Type B pancreatic cell (in vitro differentiated cells): ENCODE results near the gene PHC3. TPM values are rescaled to one million over a fixed set of nuclear protein-coding genes. Genes with fewer than 3 reads are reported as not detected.

ENCODE experiments used
- DNase-seq: peaks from one replicate; pipeline ENCODE4 v3.0.0; 2021; ENCODE audit warnings: mixed read lengths; ENCODE audit not compliant: unreplicated experiment; ENCODE audit errors: extremely low spot score
- H3K27ac Mint-ChIP-seq: 2 replicates; pipeline ENCODE4 v1.8.0; 2021; ENCODE audit warnings: mild to moderate bottlenecking, mixed read lengths
- H3K27me3 Mint-ChIP-seq: 2 replicates; pipeline ENCODE4 v1.8.0; 2021; ENCODE audit warnings: mixed read lengths
- H3K36me3 Mint-ChIP-seq: 2 replicates; pipeline ENCODE4 v1.8.0; 2021; ENCODE audit warnings: mixed read lengths
- H3K4me1 Mint-ChIP-seq: one replicate; pipeline ENCODE4 v1.8.0; 2021; ENCODE audit warnings: mixed read lengths; ENCODE audit not compliant: unreplicated experiment
- H3K4me3 Mint-ChIP-seq: 2 replicates; pipeline ENCODE4 v1.8.0; 2021; ENCODE audit warnings: mild to moderate bottlenecking, mixed read lengths
- H3K9me3 Mint-ChIP-seq: 2 replicates; pipeline ENCODE4 v1.8.0; 2021; ENCODE audit warnings: mixed read lengths
- total RNA-seq: library from RNA; stranded (reverse); gene quantifications from 2 replicates; pipeline ENCODE4 v1.2.1, GENCODE V29; 2021; ENCODE audit warnings: low replicate concordance
- TF ChIP-seq, protein P1 (sequence below): fragments of 200-600 bp; sonication (generic); conservative IDR thresholded peaks from 2 replicates; pipeline ENCODE4 v1.5.0; 2021; ENCODE audit warnings: antibody characterized with exemption, mild to moderate bottlenecking

Gene PHC3
- total RNA-seq, 1 donor from 2014 or later: 49.3 TPM

- Mint-ChIP-seq H3K27me3 (no peaks in the 10 kb centered on the region), H3K9me3 (no peaks in the 10 kb centered on the region), H3K4me1 (no peaks in the 10 kb centered on the region), H3K27ac (no peak overlapping the region), H3K36me3 (peaks cover 16% of the 10 kb centered on the region), H3K4me3 (no peak overlapping the region)
- no peak for DNase-seq
- TF ChIP-seq, protein P1, sequence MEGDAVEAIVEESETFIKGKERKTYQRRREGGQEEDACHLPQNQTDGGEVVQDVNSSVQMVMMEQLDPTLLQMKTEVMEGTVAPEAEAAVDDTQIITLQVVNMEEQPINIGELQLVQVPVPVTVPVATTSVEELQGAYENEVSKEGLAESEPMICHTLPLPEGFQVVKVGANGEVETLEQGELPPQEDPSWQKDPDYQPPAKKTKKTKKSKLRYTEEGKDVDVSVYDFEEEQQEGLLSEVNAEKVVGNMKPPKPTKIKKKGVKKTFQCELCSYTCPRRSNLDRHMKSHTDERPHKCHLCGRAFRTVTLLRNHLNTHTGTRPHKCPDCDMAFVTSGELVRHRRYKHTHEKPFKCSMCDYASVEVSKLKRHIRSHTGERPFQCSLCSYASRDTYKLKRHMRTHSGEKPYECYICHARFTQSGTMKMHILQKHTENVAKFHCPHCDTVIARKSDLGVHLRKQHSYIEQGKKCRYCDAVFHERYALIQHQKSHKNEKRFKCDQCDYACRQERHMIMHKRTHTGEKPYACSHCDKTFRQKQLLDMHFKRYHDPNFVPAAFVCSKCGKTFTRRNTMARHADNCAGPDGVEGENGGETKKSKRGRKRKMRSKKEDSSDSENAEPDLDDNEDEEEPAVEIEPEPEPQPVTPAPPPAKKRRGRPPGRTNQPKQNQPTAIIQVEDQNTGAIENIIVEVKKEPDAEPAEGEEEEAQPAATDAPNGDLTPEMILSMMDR: no peak
Measured at GRCh38 chr3:170108955-170109354, 72.6 kb downstream of the PHC3 start.

GRCh38 chr3:170107941-170108340 is 73.6 kb downstream of the PHC3 start:
- TF ChIP-seq, protein P1: no peak
- H3K9me3 Mint-ChIP-seq: no peaks in the 10 kb centered on the region
- no peak overlapping the region for H3K4me3 Mint-ChIP-seq
- H3K27me3 Mint-ChIP-seq: no peaks in the 10 kb centered on the region
- DNase-seq: no peak
- no peak overlapping the region for H3K27ac Mint-ChIP-seq
- H3K36me3 Mint-ChIP-seq: peaks cover 12% of the 10 kb centered on the region
- H3K4me1 Mint-ChIP-seq: no peaks in the 10 kb centered on the region

DNA sequence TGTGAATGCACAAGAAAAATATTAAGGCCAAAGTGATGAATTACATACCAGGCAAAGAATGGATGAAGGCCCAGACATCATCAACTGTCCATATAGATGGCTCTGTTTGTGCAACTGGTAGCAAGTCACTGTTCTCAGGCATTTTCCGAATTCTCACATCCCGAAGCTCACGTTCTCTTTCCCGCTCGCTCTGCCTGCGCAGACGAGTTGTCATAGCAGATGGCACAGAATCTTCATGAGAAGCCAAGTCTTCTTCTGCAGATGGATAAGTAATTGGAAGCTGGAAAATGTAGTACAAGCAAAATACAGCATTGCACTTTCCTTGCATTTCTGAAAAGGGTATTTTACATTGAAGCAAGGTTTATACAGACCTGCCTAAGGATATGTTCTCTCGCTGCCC is 79.1 kb downstream of the PHC3 start:
- H3K4me1 Mint-ChIP-seq: no peaks in the 10 kb centered on the region
- H3K27me3 Mint-ChIP-seq: no peaks in the 10 kb centered on the region
- no peaks in the 10 kb centered on the region for H3K9me3 Mint-ChIP-seq
- TF ChIP-seq, protein P1: no peak
- H3K4me3 Mint-ChIP-seq: no peak overlapping the region
- DNase-seq: no peak
- no peak overlapping the region for H3K27ac Mint-ChIP-seq
- peaks cover 10% of the 10 kb centered on the region for H3K36me3 Mint-ChIP-seq

DNA sequence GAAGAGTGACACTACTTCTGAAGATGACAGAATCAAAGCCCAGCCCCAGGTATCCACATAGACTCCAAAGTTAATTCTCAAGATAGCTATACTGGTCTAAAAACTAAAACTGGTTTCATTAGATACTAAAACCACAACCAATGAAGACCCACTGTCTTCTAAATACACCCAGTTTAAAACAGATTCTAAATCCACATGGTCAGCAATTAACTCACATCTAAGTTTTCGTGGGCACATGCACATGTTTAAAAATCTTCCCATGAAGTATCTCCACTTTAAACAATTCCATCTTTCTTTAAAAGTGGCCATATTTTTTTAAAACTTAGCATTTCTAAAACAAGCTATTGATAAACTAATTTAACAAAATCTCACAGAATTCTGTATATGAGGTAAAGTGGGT is 80.6 kb downstream of the PHC3 start:
- no peaks in the 10 kb centered on the region for H3K4me1 Mint-ChIP-seq
- TF ChIP-seq, protein P1: no peak
- H3K9me3 Mint-ChIP-seq: no peaks in the 10 kb centered on the region
- no peak for DNase-seq
- no peak overlapping the region for H3K4me3 Mint-ChIP-seq
- H3K27me3 Mint-ChIP-seq: no peaks in the 10 kb centered on the region
- no peak overlapping the region for H3K27ac Mint-ChIP-seq
- peaks cover 17% of the 10 kb centered on the region for H3K36me3 Mint-ChIP-seq

GRCh38 chr3:170098753-170099152 is 82.8 kb downstream of the PHC3 start:
- TF ChIP-seq, protein P1: no peak
- Mint-ChIP-seq H3K27ac (no peak overlapping the region), H3K4me1 (no peaks in the 10 kb centered on the region), H3K4me3 (no peak overlapping the region), H3K27me3 (no peaks in the 10 kb centered on the region), H3K9me3 (no peaks in the 10 kb centered on the region), H3K36me3 (peaks cover 34% of the 10 kb centered on the region)
- DNase-seq: no peak

- no peak overlapping the region for H3K27ac Mint-ChIP-seq
- no peaks in the 10 kb centered on the region for H3K27me3 Mint-ChIP-seq
- TF ChIP-seq, protein P1: no peak
- H3K36me3 Mint-ChIP-seq: peaks cover 39% of the 10 kb centered on the region
- no peak overlapping the region for H3K4me3 Mint-ChIP-seq
- DNase-seq: no peak
- no peaks in the 10 kb centered on the region for H3K4me1 Mint-ChIP-seq
- H3K9me3 Mint-ChIP-seq: no peaks in the 10 kb centered on the region
Measured at GRCh38 chr3:170096342-170096741, 85.2 kb downstream of the PHC3 start.
